WTC11 (cell line): ENCODE data around the gene UBAC2.

Experiments used
- CDX4 ChIP-seq: fragments of 250-450 bp; sonication (Bioruptor Pico); IDR thresholded peaks from 2 replicates; pipeline ENCODE4 v1.9.0; 2021; ENCODE audit warnings: moderate library complexity, mild to moderate bottlenecking, inconsistent platforms, borderline replicate concordance
- CREB1 ChIP-seq: sonication (generic); formaldehyde crosslinking; IDR thresholded peaks from 2 replicates; pipeline ENCODE4 v1.8.0; 2023; ENCODE audit warnings: mild to moderate bottlenecking, missing genetic modification reagents
- CTCF ChIP-seq: fragments of 200-600 bp; IDR thresholded peaks from 2 replicates; pipeline ENCODE4 v1.8.0; 2022; ENCODE audit warnings: antibody characterized with exemption
- E2F4 ChIP-seq: sonication (generic); formaldehyde crosslinking; IDR thresholded peaks from 2 replicates; pipeline ENCODE4 v1.8.1; 2022; ENCODE audit warnings: low read depth, mild to moderate bottlenecking, moderate library complexity, missing genetic modification reagents, borderline replicate concordance
- JUN ChIP-seq: sonication (generic); formaldehyde crosslinking; IDR thresholded peaks from 2 replicates; pipeline ENCODE4 v1.8.0; 2023; ENCODE audit warnings: mild to moderate bottlenecking, missing genetic modification reagents
- MAX ChIP-seq: sonication (generic); formaldehyde crosslinking; IDR thresholded peaks from 2 replicates; pipeline ENCODE4 v1.8.0; 2022; ENCODE audit warnings: mild to moderate bottlenecking, missing genetic modification reagents
- NFE2L1 ChIP-seq: sonication (generic); formaldehyde crosslinking; IDR thresholded peaks from 2 replicates; pipeline ENCODE4 v1.8.1; 2023; ENCODE audit warnings: missing genetic modification reagents
- SMAD4 ChIP-seq: sonication (generic); formaldehyde crosslinking; IDR thresholded peaks from 2 replicates; pipeline ENCODE4 v1.8.0; 2022; ENCODE audit warnings: mild to moderate bottlenecking, missing genetic modification reagents
- SP1 ChIP-seq: sonication (generic); formaldehyde crosslinking; conservative IDR thresholded peaks from 2 replicates; pipeline ENCODE4 v1.8.1; 2022; ENCODE audit warnings: missing genetic modification reagents
- ZNF121 ChIP-seq: sonication (generic); formaldehyde crosslinking; IDR thresholded peaks from 2 replicates; pipeline ENCODE4 v1.8.0; 2023; ENCODE audit warnings: missing genetic modification reagents
- ZNF232 ChIP-seq: sonication (generic); formaldehyde crosslinking; IDR thresholded peaks from 2 replicates; pipeline ENCODE4 v1.8.0; 2022; ENCODE audit warnings: mild to moderate bottlenecking, missing genetic modification reagents
- TF ChIP-seq, protein P1 (sequence below): fragments of 250-450 bp; sonication (Bioruptor Pico); IDR thresholded peaks from 2 replicates; pipeline ENCODE4 v1.8.0; 2021; ENCODE audit warnings: mild to moderate bottlenecking
- TF ChIP-seq, protein P2 (sequence below): sonication (generic); formaldehyde crosslinking; IDR thresholded peaks from 2 replicates; pipeline ENCODE4 v1.8.0; 2022; ENCODE audit warnings: mild to moderate bottlenecking, missing genetic modification reagents
- TF ChIP-seq, protein P3 (sequence below): sonication (generic); formaldehyde crosslinking; IDR thresholded peaks from 2 replicates; pipeline ENCODE4 v1.8.1; 2023; ENCODE audit warnings: mild to moderate bottlenecking, missing genetic modification reagents, borderline replicate concordance

- TF ChIP-seq CREB1 (CRISPR knock-in tag) (no peak), MAX (no peak), CTCF (no peak), CDX4 (CRISPR knock-in tag) (no peak), E2F4 (CRISPR knock-in tag) (no peak), NFE2L1 (CRISPR knock-in tag) (no peak), ZNF232 (CRISPR knock-in tag) (no peak), ZNF121 (no peak), JUN (CRISPR knock-in tag) (no peak), SMAD4 (no peak), SP1 (no peak)
- TF ChIP-seq, protein P1, sequence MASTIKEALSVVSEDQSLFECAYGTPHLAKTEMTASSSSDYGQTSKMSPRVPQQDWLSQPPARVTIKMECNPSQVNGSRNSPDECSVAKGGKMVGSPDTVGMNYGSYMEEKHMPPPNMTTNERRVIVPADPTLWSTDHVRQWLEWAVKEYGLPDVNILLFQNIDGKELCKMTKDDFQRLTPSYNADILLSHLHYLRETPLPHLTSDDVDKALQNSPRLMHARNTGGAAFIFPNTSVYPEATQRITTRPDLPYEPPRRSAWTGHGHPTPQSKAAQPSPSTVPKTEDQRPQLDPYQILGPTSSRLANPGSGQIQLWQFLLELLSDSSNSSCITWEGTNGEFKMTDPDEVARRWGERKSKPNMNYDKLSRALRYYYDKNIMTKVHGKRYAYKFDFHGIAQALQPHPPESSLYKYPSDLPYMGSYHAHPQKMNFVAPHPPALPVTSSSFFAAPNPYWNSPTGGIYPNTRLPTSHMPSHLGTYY = no peak
- TF ChIP-seq, protein P2, sequence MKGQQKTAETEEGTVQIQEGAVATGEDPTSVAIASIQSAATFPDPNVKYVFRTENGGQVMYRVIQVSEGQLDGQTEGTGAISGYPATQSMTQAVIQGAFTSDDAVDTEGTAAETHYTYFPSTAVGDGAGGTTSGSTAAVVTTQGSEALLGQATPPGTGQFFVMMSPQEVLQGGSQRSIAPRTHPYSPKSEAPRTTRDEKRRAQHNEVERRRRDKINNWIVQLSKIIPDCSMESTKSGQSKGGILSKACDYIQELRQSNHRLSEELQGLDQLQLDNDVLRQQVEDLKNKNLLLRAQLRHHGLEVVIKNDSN (CRISPR knock-in tag) = no peak
- TF ChIP-seq, protein P3, sequence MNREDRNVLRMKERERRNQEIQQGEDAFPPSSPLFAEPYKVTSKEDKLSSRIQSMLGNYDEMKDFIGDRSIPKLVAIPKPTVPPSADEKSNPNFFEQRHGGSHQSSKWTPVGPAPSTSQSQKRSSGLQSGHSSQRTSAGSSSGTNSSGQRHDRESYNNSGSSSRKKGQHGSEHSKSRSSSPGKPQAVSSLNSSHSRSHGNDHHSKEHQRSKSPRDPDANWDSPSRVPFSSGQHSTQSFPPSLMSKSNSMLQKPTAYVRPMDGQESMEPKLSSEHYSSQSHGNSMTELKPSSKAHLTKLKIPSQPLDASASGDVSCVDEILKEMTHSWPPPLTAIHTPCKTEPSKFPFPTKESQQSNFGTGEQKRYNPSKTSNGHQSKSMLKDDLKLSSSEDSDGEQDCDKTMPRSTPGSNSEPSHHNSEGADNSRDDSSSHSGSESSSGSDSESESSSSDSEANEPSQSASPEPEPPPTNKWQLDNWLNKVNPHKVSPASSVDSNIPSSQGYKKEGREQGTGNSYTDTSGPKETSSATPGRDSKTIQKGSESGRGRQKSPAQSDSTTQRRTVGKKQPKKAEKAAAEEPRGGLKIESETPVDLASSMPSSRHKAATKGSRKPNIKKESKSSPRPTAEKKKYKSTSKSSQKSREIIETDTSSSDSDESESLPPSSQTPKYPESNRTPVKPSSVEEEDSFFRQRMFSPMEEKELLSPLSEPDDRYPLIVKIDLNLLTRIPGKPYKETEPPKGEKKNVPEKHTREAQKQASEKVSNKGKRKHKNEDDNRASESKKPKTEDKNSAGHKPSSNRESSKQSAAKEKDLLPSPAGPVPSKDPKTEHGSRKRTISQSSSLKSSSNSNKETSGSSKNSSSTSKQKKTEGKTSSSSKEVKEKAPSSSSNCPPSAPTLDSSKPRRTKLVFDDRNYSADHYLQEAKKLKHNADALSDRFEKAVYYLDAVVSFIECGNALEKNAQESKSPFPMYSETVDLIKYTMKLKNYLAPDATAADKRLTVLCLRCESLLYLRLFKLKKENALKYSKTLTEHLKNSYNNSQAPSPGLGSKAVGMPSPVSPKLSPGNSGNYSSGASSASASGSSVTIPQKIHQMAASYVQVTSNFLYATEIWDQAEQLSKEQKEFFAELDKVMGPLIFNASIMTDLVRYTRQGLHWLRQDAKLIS (CRISPR knock-in tag) = no peak
These were observed 189.9 kb downstream of the UBAC2 start for GRCh38 chr13:99390601-99391000.
